Stomach (tissue), 9 donors: ENCODE data around the gene SCN8A. TPM values are rescaled to one million over a fixed set of nuclear protein-coding genes. Genes with fewer than 3 reads are reported as not detected.

Experiments used
- DNase-seq, 2 donors: peaks; one replicate each; pipeline versions ENCODE4 v3.0.0 to v3.0.0-alpha.2; 2013 to 2019
- H3K27ac ChIP-seq, 5 donors: fragments of 200-600 bp in 4 of 5; sonication (generic) in 4 of 5; one replicate each; pipeline ENCODE4 v1.5.1; 2013 to 2019; ENCODE audit warnings: mild to moderate bottlenecking in 1 of 5, moderate library complexity in 1 of 5
- H3K27me3 ChIP-seq, 3 donors: fragments of 200-600 bp; sonication (generic); one replicate each; pipeline ENCODE4 v1.5.1; 2017 to 2019; ENCODE audit warnings: mixed run types in 1 of 3
- H3K36me3 ChIP-seq, 4 donors: fragments of 200-600 bp; sonication (generic); 1 replicate in 3 of 4; 2 replicates in 1 of 4; pipeline ENCODE4 v1.5.1; 2016 to 2019
- H3K4me1 ChIP-seq, 4 donors: fragments of 200-600 bp; sonication (generic); one replicate each; pipeline ENCODE4 v1.5.1; 2016 to 2019
- H3K4me3 ChIP-seq, 4 donors: fragments of 200-600 bp; sonication (generic) in 3 of 4; one replicate each; pipeline ENCODE4 v1.5.1; 2016 to 2019; ENCODE audit warnings: mild to moderate bottlenecking in 1 of 4
- H3K9me3 ChIP-seq, 4 donors: fragments of 200-600 bp; sonication (generic); one replicate each; pipeline ENCODE4 v1.5.1; 2016 to 2019
- CTCF ChIP-seq, 7 experiments: fragments of 450-650 bp in 4 of 7; fragments of 200-600 bp in 3 of 7; sonication (generic) in 3 of 7; IDR thresholded peaks; one replicate each; pipeline ENCODE4 v1.5.1; 2016 to 2019; ENCODE audit warnings: antibody characterized with exemption in 7 of 7, control low read depth in 2 of 7, mild to moderate bottlenecking in 1 of 7
- EP300 ChIP-seq: sonication (generic); formaldehyde crosslinking; IDR thresholded peaks from one replicate; pipeline ENCODE4 v1.6.1; 2017; ENCODE audit warnings: antibody characterized with exemption
- POLR2A ChIP-seq, 4 donors: fragments of 450-650 bp; IDR thresholded peaks; one replicate each; pipeline ENCODE4 v1.6.1; 2016; ENCODE audit warnings: antibody characterized with exemption in 4 of 4, control low read depth in 2 of 4, mild to moderate bottlenecking in 1 of 4, moderate library complexity in 1 of 4
- POLR2AphosphoS5 ChIP-seq, 3 donors: sonication (generic); formaldehyde crosslinking; IDR thresholded peaks; one replicate each; pipeline ENCODE4 v1.6.1; 2016; ENCODE audit warnings: antibody characterized with exemption in 3 of 3
- WGBS, 5 donors: extraction: QIAGEN DNeasy Blood & Tissue Kit in 3 of 5; methylation state at CpG; one replicate each; pipeline versions ENCODE4 v1.1.5 to v1.1.7; 2013 to 2018; 5-methylcytosine and 5-hydroxymethylcytosine counted together
- intact Hi-C: fragments of 100-400 bp; cut with DNase I; formaldehyde crosslinking; loops from one replicate; pipeline ENCODE4 v1.15.1; 2023; ENCODE audit warnings: low total_unique reads
- polyA plus RNA-seq, 3 donors: library from polyadenylated mRNA; stranded (reverse); fragments of 200-250 nt; gene quantifications; one replicate each; pipeline ENCODE4 v1.2.3, GENCODE V29; 2013
- total RNA-seq, 5 donors: library from RNA; depleted of rRNA; stranded (reverse); fragments of >200 nt; gene quantifications; one replicate each; pipeline versions ENCODE4 v1.1.0 to v1.2.3, GENCODE V29; 2014 to 2016
- donor health status: healthy with polysubstance abuse.
- donor health status: Bipolar disorder and iron deficiency.
- donor health status: healthy.

SCN8A gene
- total and polyA plus RNA-seq, 8 donors, result 0.08 to 19.6 (median 1.2) TPM

- TF ChIP-seq EP300 (no peak), CTCF (IDR thresholded peaks at IDR 0.05) (no peak), POLR2A (IDR thresholded peaks at IDR 0.05) (no peak), POLR2AphosphoS5 (IDR thresholded peaks at IDR 0.05) (no peak)
- DNase-seq, result no peak
- no peak overlapping the region for H3K4me3 ChIP-seq
- H3K9me3 ChIP-seq, result peaks cover 0 to 15% (median 11%) of the 10 kb centered on the region in 4 donors
- intact Hi-C loops, result no loop called here
- no peaks in the 10 kb centered on the region for H3K4me1 ChIP-seq
- H3K27ac ChIP-seq, result no peak overlapping the region
- H3K27me3 ChIP-seq, result no peaks in the 10 kb centered on the region
- no peaks in the 10 kb centered on the region for H3K36me3 ChIP-seq
Measured at GRCh38 chr12:51653431-51653830, 62.4 kb downstream of the SCN8A start.

- no peaks in the 10 kb centered on the region for H3K4me1 ChIP-seq
- no peaks in the 10 kb centered on the region for H3K9me3 ChIP-seq
- no peaks in the 10 kb centered on the region for H3K27me3 ChIP-seq
- intact Hi-C loops, result no loop called here
- H3K36me3 ChIP-seq, result no peaks in the 10 kb centered on the region
- H3K4me3 ChIP-seq, result no peak overlapping the region
- WGBS, 5 donors, result 89 to 99% (median 95%) methylated on average over 3 of the region's 3 CpGs
- no peak overlapping the region for H3K27ac ChIP-seq
- no peak for DNase-seq
- TF ChIP-seq CTCF (IDR thresholded peaks at IDR 0.05), result no peak
- TF ChIP-seq POLR2AphosphoS5 (IDR thresholded peaks at IDR 0.05), result no peak
- TF ChIP-seq POLR2A (IDR thresholded peaks at IDR 0.05), result no peak
- TF ChIP-seq EP300, result no peak
Measured at GRCh38 chr12:51661199-51661598, 70.2 kb downstream of the SCN8A start.

- intact Hi-C loops, result no loop called here
- Histone ChIP-seq H3K36me3 (no peaks in the 10 kb centered on the region), H3K27me3 (no peaks in the 10 kb centered on the region), H3K4me3 (no peak overlapping the region), H3K9me3 (no peaks in the 10 kb centered on the region), H3K4me1 (no peaks in the 10 kb centered on the region), H3K27ac (no peak overlapping the region)
- WGBS, 5 donors, result 78 to 89% (median 86%) methylated on average over 4 of the region's 4 CpGs
- no peak for DNase-seq
- no peak for TF ChIP-seq POLR2A (IDR thresholded peaks at IDR 0.05)
- no peak for TF ChIP-seq CTCF (IDR thresholded peaks at IDR 0.05)
- TF ChIP-seq POLR2AphosphoS5 (IDR thresholded peaks at IDR 0.05), result no peak
- no peak for TF ChIP-seq EP300
Measured at GRCh38 chr12:51661836-51662235, 70.8 kb downstream of the SCN8A start.

- H3K4me3 ChIP-seq, result no peak overlapping the region
- H3K27me3 ChIP-seq, result no peaks in the 10 kb centered on the region
- WGBS, 5 donors, result 77 to 86% (median 79%) methylated on average over 11 of the region's 11 CpGs
- no peaks in the 10 kb centered on the region for H3K9me3 ChIP-seq
- no peaks in the 10 kb centered on the region for H3K4me1 ChIP-seq
- DNase-seq, result no peak
- intact Hi-C loops, result no loop called here
- H3K27ac ChIP-seq, result no peak overlapping the region
- H3K36me3 ChIP-seq, result no peaks in the 10 kb centered on the region
- TF ChIP-seq POLR2AphosphoS5 (IDR thresholded peaks at IDR 0.05) (no peak), CTCF (IDR thresholded peaks at IDR 0.05) (no peak), POLR2A (IDR thresholded peaks at IDR 0.05) (no peak), EP300 (no peak)
Measured at GRCh38 chr12:51662728-51663154, 71.7 kb downstream of the SCN8A start.

GRCh38 chr12:51663390-51663789 lies 72.4 kb downstream of the SCN8A start:
- H3K27me3 ChIP-seq, result no peaks in the 10 kb centered on the region
- TF ChIP-seq CTCF (IDR thresholded peaks at IDR 0.05) (no peak), POLR2A (IDR thresholded peaks at IDR 0.05) (no peak), POLR2AphosphoS5 (IDR thresholded peaks at IDR 0.05) (no peak), EP300 (no peak)
- H3K9me3 ChIP-seq, result no peaks in the 10 kb centered on the region
- H3K4me3 ChIP-seq, result no peak overlapping the region
- H3K36me3 ChIP-seq, result no peaks in the 10 kb centered on the region
- H3K27ac ChIP-seq, result no peak overlapping the region
- intact Hi-C loops, result no loop called here
- no peak for DNase-seq
- no peaks in the 10 kb centered on the region for H3K4me1 ChIP-seq
